HEK293 (cell line): ENCODE results near the gene SETMAR.

ENCODE experiments used
- CTCF ChIA-PET: fragments of 350-600 bp; formaldehyde crosslinking; extraction: SDS; loops from one replicate; lab custom pipeline; 2021; ENCODE audit warnings: antibody characterized with exemption; lab: Yijun Ruan, JAX
- POLR2A ChIA-PET: fragments of 300-600 bp; formaldehyde crosslinking; extraction: SDS; loops from one replicate; lab custom pipeline; 2020; ENCODE audit warnings: antibody characterized with exemption, inconsistent platforms; lab: Yijun Ruan, JAX
- H3K27ac ChIP-seq: fragments of 200-500 bp; sonication (Bioruptor generic); 2 replicates; pipeline ENCODE4 v1.5.1; 2014; ENCODE audit warnings: low read depth, low read length, control low read depth, inconsistent platforms; ENCODE audit errors: extremely low read depth
- H3K36me3 ChIP-seq, 2 experiments: fragments of 200-500 bp in 1 of 2; sonication (Bioruptor generic) in 1 of 2; 1 replicate in 1 of 2; 2 replicates in 1 of 2; pipeline ENCODE4 v1.5.1; 2014 to 2017; ENCODE audit warnings: inconsistent platforms in 2 of 2, low read length in 2 of 2; ENCODE audit not compliant: control insufficient read depth in 2 of 2, insufficient read depth in 1 of 2
- H3K4me1 ChIP-seq: fragments of 200-500 bp; sonication (Bioruptor generic); 2 replicates; pipeline ENCODE4 v1.5.1; 2014; ENCODE audit warnings: mild to moderate bottlenecking, low read length, inconsistent platforms; ENCODE audit not compliant: control insufficient read depth, insufficient read depth
- H3K4me3 ChIP-seq: 2 replicates; pipeline ENCODE4 v1.5.1; 2011; ENCODE audit warnings: low read depth, mild to moderate bottlenecking, control low read depth, low read length, moderate library complexity
- H3K9me3 ChIP-seq: fragments of 200-500 bp; sonication (Bioruptor generic); 2 replicates; pipeline ENCODE4 v1.5.1; 2014; ENCODE audit warnings: low read depth, low read length, inconsistent platforms; ENCODE audit not compliant: control insufficient read depth, insufficient read depth
- BCL11A ChIP-seq: fragments of 450-650 bp; formaldehyde crosslinking; IDR thresholded peaks from 2 replicates; pipeline ENCODE4 v1.5.1; 2016; ENCODE audit warnings: low read depth, missing biosample characterization, missing genetic modification characterization
- BCL6B ChIP-seq: fragments of 450-650 bp; formaldehyde crosslinking; IDR thresholded peaks from 2 replicates; pipeline ENCODE4 v1.5.1; 2017; ENCODE audit warnings: missing biosample characterization, missing genetic modification characterization
- GLI2 ChIP-seq: fragments of 450-650 bp; formaldehyde crosslinking; IDR thresholded peaks from 2 replicates; pipeline ENCODE4; 2017; ENCODE audit warnings: missing biosample characterization, missing genetic modification characterization, low read depth, borderline replicate concordance
- GLIS1 ChIP-seq: fragments of 450-650 bp; formaldehyde crosslinking; IDR thresholded peaks from 2 replicates; pipeline ENCODE4 v1.5.1; 2016; ENCODE audit warnings: missing biosample characterization, missing genetic modification characterization
- HOXA7 ChIP-seq: sonication (generic); formaldehyde crosslinking; IDR thresholded peaks from 2 replicates; pipeline ENCODE4 v1.8.1; 2022; ENCODE audit warnings: missing genetic modification reagents, borderline replicate concordance
- KLF7 ChIP-seq: fragments of 450-650 bp; formaldehyde crosslinking; IDR thresholded peaks from 2 replicates; pipeline ENCODE4 v1.5.1; 2016; ENCODE audit warnings: missing biosample characterization, missing genetic modification characterization, borderline replicate concordance
- KLF9 ChIP-seq: fragments of 450-650 bp; formaldehyde crosslinking; IDR thresholded peaks from 2 replicates; pipeline ENCODE4 v1.5.1; 2016; ENCODE audit warnings: missing biosample characterization, missing genetic modification characterization, low read depth
- MZF1 ChIP-seq: fragments of 450-650 bp; formaldehyde crosslinking; IDR thresholded peaks from 2 replicates; pipeline ENCODE4 v1.5.1; 2017; ENCODE audit warnings: missing biosample characterization, missing genetic modification characterization, borderline replicate concordance
- SCRT1 ChIP-seq: fragments of 450-650 bp; formaldehyde crosslinking; IDR thresholded peaks from 2 replicates; pipeline ENCODE4 v1.5.1; 2016; ENCODE audit warnings: missing biosample characterization, missing genetic modification characterization, borderline replicate concordance
- SP7 ChIP-seq: fragments of 450-650 bp; formaldehyde crosslinking; IDR thresholded peaks from 2 replicates; pipeline ENCODE4 v1.5.1; 2016; ENCODE audit warnings: missing biosample characterization, missing genetic modification characterization
- ZBTB8A ChIP-seq: fragments of 450-650 bp; formaldehyde crosslinking; IDR thresholded peaks from 2 replicates; pipeline ENCODE4 v1.5.1; 2016; ENCODE audit warnings: missing biosample characterization, missing genetic modification characterization
- ZFHX2 ChIP-seq: fragments of 450-650 bp; formaldehyde crosslinking; conservative IDR thresholded peaks from 2 replicates; pipeline ENCODE4 v1.5.1; 2016; ENCODE audit warnings: missing biosample characterization, missing genetic modification characterization
- ZNF121 ChIP-seq: fragments of 450-650 bp; formaldehyde crosslinking; IDR thresholded peaks from 2 replicates; pipeline ENCODE4 v1.5.1; 2016; ENCODE audit warnings: missing biosample characterization, missing genetic modification characterization
- ZNF221 ChIP-seq: fragments of 450-650 bp; formaldehyde crosslinking; IDR thresholded peaks from 2 replicates; pipeline ENCODE4 v1.5.1; 2017; ENCODE audit warnings: missing biosample characterization, missing genetic modification characterization, borderline replicate concordance
- ZNF266 ChIP-seq: fragments of 450-650 bp; formaldehyde crosslinking; IDR thresholded peaks from 2 replicates; pipeline ENCODE4 v1.5.1; 2016; ENCODE audit warnings: missing biosample characterization, missing genetic modification characterization, low read depth
- ZNF341 ChIP-seq: fragments of 450-650 bp; formaldehyde crosslinking; IDR thresholded peaks from 2 replicates; pipeline ENCODE4; 2016; ENCODE audit warnings: low read depth, missing biosample characterization, missing genetic modification characterization
- ZNF518A ChIP-seq: fragments of 450-650 bp; formaldehyde crosslinking; conservative IDR thresholded peaks from 2 replicates; pipeline ENCODE4 v1.5.1; 2016; ENCODE audit warnings: low read depth, missing biosample characterization, missing genetic modification characterization
- ZNF677 ChIP-seq: fragments of 450-650 bp; IDR thresholded peaks from 2 replicates; pipeline ENCODE4 v1.5.0; 2018; ENCODE audit warnings: missing biosample characterization, mild to moderate bottlenecking, missing genetic modification characterization, moderate library complexity
- ZNF747 ChIP-seq: fragments of 450-650 bp; formaldehyde crosslinking; IDR thresholded peaks from 2 replicates; pipeline ENCODE4 v1.5.1; 2016; ENCODE audit warnings: missing biosample characterization, missing genetic modification characterization
- ZNF785 ChIP-seq: fragments of 450-650 bp; formaldehyde crosslinking; IDR thresholded peaks from 2 replicates; pipeline ENCODE4 v1.5.1; 2016; ENCODE audit warnings: missing biosample characterization, missing genetic modification characterization
- ZSCAN23 ChIP-seq: fragments of 450-650 bp; formaldehyde crosslinking; IDR thresholded peaks from 2 replicates; pipeline ENCODE4 v1.5.1; 2016; ENCODE audit warnings: missing biosample characterization, missing genetic modification characterization
- TF ChIP-seq, protein P1 (sequence below): fragments of 450-650 bp; formaldehyde crosslinking; IDR thresholded peaks from 2 replicates; pipeline ENCODE4 v1.5.1; 2016; ENCODE audit warnings: missing biosample characterization, missing genetic modification characterization, borderline replicate concordance
- TF ChIP-seq, protein P2 (sequence below): fragments of 450-650 bp; formaldehyde crosslinking; IDR thresholded peaks from 2 replicates; pipeline ENCODE4 v1.5.1; 2016; ENCODE audit warnings: missing biosample characterization, missing genetic modification characterization
- TF ChIP-seq, protein P3 (sequence below): fragments of 450-650 bp; formaldehyde crosslinking; IDR thresholded peaks from 2 replicates; pipeline ENCODE4 v1.5.1; 2016; ENCODE audit warnings: missing biosample characterization, missing genetic modification characterization
- TF ChIP-seq, protein P4 (sequence below): fragments of 450-650 bp; formaldehyde crosslinking; IDR thresholded peaks from 2 replicates; pipeline ENCODE4 v1.5.1; 2016; ENCODE audit warnings: missing biosample characterization, missing genetic modification characterization

Gene SETMAR

DNA sequence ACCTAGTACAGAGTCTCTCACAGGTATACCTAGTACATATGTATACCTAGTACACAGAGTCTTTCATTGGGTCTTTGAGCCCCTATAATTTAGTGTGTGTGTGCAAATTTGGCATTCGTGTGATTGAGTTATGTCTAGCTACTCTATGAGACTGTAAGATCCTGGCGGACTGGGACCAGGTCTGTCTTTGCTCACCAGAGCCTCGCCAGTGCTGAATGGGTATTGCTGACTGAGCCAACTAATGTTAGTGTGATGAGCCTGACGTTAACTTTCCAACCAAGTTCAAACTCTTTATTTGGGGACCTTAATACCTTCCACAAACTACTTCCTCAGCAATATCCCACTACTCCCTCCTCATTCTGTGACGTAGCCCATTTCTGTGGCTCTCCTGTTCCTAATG, 35.6 kb downstream of the SETMAR start:
- CTCF ChIA-PET = interaction anchor here (1.2 kb wide), 1 partner anchor 12 kb away, joined by 4 read pairs; no protein-coding TSS in a partner anchor
- POLR2A ChIA-PET = no interaction called here
- Histone ChIP-seq H3K4me3 (no peak overlapping the region), H3K9me3 (no peaks in the 10 kb centered on the region), H3K4me1 (peaks cover 3% of the 10 kb centered on the region; the same call in 1 of the 2 replicates), H3K27ac (no peak overlapping the region), H3K36me3 (no peaks in the 10 kb centered on the region)
- TF ChIP-seq ZSCAN23 = no peak
- TF ChIP-seq SP7 = no peak
- no peak for TF ChIP-seq GLI2 (tag by site-specific recombination)
- TF ChIP-seq, protein P1, sequence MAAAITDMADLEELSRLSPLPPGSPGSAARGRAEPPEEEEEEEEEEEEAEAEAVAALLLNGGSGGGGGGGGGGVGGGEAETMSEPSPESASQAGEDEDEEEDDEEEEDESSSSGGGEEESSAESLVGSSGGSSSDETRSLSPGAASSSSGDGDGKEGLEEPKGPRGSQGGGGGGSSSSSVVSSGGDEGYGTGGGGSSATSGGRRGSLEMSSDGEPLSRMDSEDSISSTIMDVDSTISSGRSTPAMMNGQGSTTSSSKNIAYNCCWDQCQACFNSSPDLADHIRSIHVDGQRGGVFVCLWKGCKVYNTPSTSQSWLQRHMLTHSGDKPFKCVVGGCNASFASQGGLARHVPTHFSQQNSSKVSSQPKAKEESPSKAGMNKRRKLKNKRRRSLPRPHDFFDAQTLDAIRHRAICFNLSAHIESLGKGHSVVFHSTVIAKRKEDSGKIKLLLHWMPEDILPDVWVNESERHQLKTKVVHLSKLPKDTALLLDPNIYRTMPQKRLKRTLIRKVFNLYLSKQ = no peak
- no peak for TF ChIP-seq ZFHX2 (tag by site-specific recombination)
- no peak for TF ChIP-seq ZNF785 (tag by site-specific recombination)
- TF ChIP-seq, protein P2, sequence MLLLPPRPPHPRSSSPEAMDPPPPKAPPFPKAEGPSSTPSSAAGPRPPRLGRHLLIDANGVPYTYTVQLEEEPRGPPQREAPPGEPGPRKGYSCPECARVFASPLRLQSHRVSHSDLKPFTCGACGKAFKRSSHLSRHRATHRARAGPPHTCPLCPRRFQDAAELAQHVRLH = no peak
- no peak for TF ChIP-seq BCL6B (tag by site-specific recombination)
- no peak for TF ChIP-seq ZNF221 (tag by site-specific recombination)
- TF ChIP-seq, protein P3, sequence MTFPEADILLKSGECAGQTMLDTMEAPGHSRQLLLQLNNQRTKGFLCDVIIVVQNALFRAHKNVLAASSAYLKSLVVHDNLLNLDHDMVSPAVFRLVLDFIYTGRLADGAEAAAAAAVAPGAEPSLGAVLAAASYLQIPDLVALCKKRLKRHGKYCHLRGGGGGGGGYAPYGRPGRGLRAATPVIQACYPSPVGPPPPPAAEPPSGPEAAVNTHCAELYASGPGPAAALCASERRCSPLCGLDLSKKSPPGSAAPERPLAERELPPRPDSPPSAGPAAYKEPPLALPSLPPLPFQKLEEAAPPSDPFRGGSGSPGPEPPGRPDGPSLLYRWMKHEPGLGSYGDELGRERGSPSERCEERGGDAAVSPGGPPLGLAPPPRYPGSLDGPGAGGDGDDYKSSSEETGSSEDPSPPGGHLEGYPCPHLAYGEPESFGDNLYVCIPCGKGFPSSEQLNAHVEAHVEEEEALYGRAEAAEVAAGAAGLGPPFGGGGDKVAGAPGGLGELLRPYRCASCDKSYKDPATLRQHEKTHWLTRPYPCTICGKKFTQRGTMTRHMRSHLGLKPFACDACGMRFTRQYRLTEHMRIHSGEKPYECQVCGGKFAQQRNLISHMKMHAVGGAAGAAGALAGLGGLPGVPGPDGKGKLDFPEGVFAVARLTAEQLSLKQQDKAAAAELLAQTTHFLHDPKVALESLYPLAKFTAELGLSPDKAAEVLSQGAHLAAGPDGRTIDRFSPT = no peak
- TF ChIP-seq BCL11A (tag by site-specific recombination) = no peak
- TF ChIP-seq KLF9 = no peak
- no peak for TF ChIP-seq KLF7 (tag by site-specific recombination)
- TF ChIP-seq ZBTB8A (tag by site-specific recombination) = no peak
- no peak for TF ChIP-seq SCRT1 (tag by site-specific recombination)
- no peak for TF ChIP-seq ZNF341 (tag by site-specific recombination)
- TF ChIP-seq HOXA7 = no peak
- no peak for TF ChIP-seq ZNF266 (tag by site-specific recombination)

DNA sequence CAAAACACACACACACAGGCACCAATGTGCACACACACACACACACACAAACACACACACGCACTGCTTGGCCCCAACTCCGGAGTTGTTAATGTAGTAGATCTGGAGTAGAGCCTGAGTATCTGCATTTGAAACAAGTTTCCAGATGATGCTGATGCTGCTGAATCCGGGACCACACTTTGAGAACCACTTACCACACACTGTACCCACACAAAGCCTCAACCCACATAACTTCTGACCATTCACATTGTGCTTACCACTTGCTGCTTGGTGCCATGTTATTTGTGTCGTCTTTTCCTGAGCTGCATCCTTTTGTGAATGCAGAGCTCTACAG, 36.9 kb downstream of the SETMAR start:
- H3K4me1 ChIP-seq = peaks cover 3% of the 10 kb centered on the region; the same call in 1 of the 2 replicates
- H3K36me3 ChIP-seq = no peaks in the 10 kb centered on the region
- H3K4me3 ChIP-seq = no peak overlapping the region
- H3K27ac ChIP-seq = no peak overlapping the region
- no peaks in the 10 kb centered on the region for H3K9me3 ChIP-seq
- ChIA-PET CTCF (interaction anchor here (0.5 to 2.2 kb wide), 3 partner anchors 11 to 294 kb away, joined by 3 to 14 read pairs (median 12); no protein-coding TSS in a partner anchor), POLR2A (no interaction called here)
- TF ChIP-seq ZNF518A (tag by site-specific recombination) (no peak), MZF1 (tag by site-specific recombination) (no peak), GLIS1 (tag by site-specific recombination) (no peak), ZNF677 (no peak), ZNF747 (tag by site-specific recombination) (no peak), ZNF121 (tag by site-specific recombination) (no peak)
- TF ChIP-seq, protein P4, sequence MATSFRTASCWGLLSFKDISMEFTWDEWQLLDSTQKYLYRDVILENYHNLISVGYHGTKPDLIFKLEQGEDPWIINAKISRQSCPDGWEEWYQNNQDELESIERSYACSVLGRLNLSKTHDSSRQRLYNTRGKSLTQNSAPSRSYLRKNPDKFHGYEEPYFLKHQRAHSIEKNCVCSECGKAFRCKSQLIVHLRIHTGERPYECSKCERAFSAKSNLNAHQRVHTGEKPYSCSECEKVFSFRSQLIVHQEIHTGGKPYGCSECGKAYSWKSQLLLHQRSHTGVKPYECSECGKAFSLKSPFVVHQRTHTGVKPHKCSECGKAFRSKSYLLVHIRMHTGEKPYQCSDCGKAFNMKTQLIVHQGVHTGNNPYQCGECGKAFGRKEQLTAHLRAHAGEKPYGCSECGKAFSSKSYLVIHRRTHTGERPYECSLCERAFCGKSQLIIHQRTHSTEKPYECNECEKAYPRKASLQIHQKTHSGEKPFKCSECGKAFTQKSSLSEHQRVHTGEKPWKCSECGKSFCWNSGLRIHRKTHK (tag by site-specific recombination) = no peak
